Psoas muscle (tissue), 8 donors: ENCODE measurements around the gene HSPG2. TPM values are rescaled to one million over a fixed set of nuclear protein-coding genes. Genes with fewer than 3 reads are reported as not detected.

ENCODE experiments used
- ATAC-seq, 4 donors: fragments of 200-7000 bp; cut with Tn5 transposase; one replicate each; pipeline ENCODE4 v1.9.1; 2020; ENCODE audit warnings: moderate library complexity in 3 of 4, mild to moderate bottlenecking in 2 of 4
- DNase-seq, 2 donors: peaks; one replicate each; pipeline ENCODE4 v3.0.0-alpha.2; 2020
- H3K27ac ChIP-seq: fragments of 200-600 bp; one replicate; pipeline ENCODE4 v1.8.0; 2022
- H3K27me3 ChIP-seq, 3 donors: fragments of 200-600 bp in 1 of 3; one replicate each; pipeline versions ENCODE4 v1.6.1 to v1.8.0; 2013 to 2022; ENCODE audit warnings: low read length in 2 of 3, mild to moderate bottlenecking in 2 of 3, moderate library complexity in 1 of 3; ENCODE audit not compliant: insufficient read depth in 3 of 3
- H3K36me3 ChIP-seq, 2 donors: fragments of 200-600 bp in 1 of 2; one replicate each; pipeline versions ENCODE4 v1.6.1 to v1.8.0; 2013 to 2022; ENCODE audit warnings: low read depth in 1 of 2, mild to moderate bottlenecking in 1 of 2, moderate library complexity in 1 of 2; ENCODE audit not compliant: insufficient read depth in 1 of 2
- H3K4me1 ChIP-seq: fragments of 200-600 bp; one replicate; pipeline ENCODE4 v1.8.0; 2022
- H3K4me3 ChIP-seq: fragments of 200-600 bp; one replicate; pipeline ENCODE4 v1.8.0; 2022; ENCODE audit warnings: mild to moderate bottlenecking
- H3K9me3 ChIP-seq: fragments of 200-600 bp; one replicate; pipeline ENCODE4 v1.8.0; 2022
- CTCF ChIP-seq: fragments of 200-600 bp; IDR thresholded peaks from one replicate; pipeline ENCODE4 v1.8.0; 2022; ENCODE audit warnings: antibody characterized with exemption
- WGBS, 3 donors: extraction: QIAGEN DNeasy Blood & Tissue Kit; methylation state at CpG; one replicate each; pipeline versions ENCODE4 v1.1.6 to v1.1.7; 2013; 5-methylcytosine and 5-hydroxymethylcytosine counted together
- intact Hi-C, 2 donors: fragments of 100-400 bp; cut with DNase I; formaldehyde crosslinking; loops; one replicate each; pipeline versions ENCODE4 v1.11.0 to v1.14.2; 2022
- polyA plus RNA-seq, 3 donors: library from polyadenylated mRNA; stranded (reverse); fragments of 200-250 nt; gene quantifications; one replicate each; pipeline ENCODE4 v1.2.3, GENCODE V29; 2013
- total RNA-seq, 4 donors: library from RNA; stranded (reverse); fragmentation: NEBNext Ultra II Directional in 2 of 4; extraction: Animal tissue kit (Norgen Biotek cat#: 25700) in 2 of 4; gene quantifications; one replicate each; pipeline versions ENCODE4 v1.2.1 to v1.2.4, GENCODE V29; 2021 to 2023
- donor health status: healthy with polysubstance abuse.
- donor health status: DM: no; HTN: no; CAD: no; lungs with moderate emphysema.
- donor health status: Bipolar disorder and iron deficiency.
- donor health status: healthy.
- donor health status: DM: yes; HTN: yes; CAD: no.
- donor health status: DM: no; HTN: no; CAD: no.
- donor health status: DM: no; HTN: no; CAD: no.
- donor health status: DM: yes; HTN: yes; CAD: no.

HSPG2 gene
- total and polyA plus RNA-seq, 7 donors = 24.5 to 168 (median 102) TPM

- TF ChIP-seq CTCF = no peak
These were observed 82.4 kb downstream of the HSPG2 start for GRCh38 chr1:21854751-21855131.

GRCh38 chr1:21854090-21854750 lies 82.9 kb downstream of the HSPG2 start:
- WGBS, 3 donors = 92 to 93% (median 93%) methylated on average over 20 to 21 of the region's 21 CpGs
- Histone ChIP-seq H3K9me3 (no peaks in the 10 kb centered on the region), H3K36me3 (peaks cover 0 to 100% of the 10 kb centered on the region in 2 donors), H3K4me1 (no peaks in the 10 kb centered on the region), H3K4me3 (no peak overlapping the region), H3K27me3 (no peaks in the 10 kb centered on the region), H3K27ac (no peak overlapping the region)
- TF ChIP-seq CTCF = no peak
- DNase-seq (no peak), ATAC-seq (no peak)
- intact Hi-C loops = no loop called here

More at GRCh38 chr1:21854751-21855131, 82.4 kb downstream of the HSPG2 start:
- Histone ChIP-seq H3K4me1 (no peaks in the 10 kb centered on the region), H3K36me3 (peaks cover 0 to 100% of the 10 kb centered on the region in 2 donors), H3K27me3 (no peaks in the 10 kb centered on the region), H3K27ac (no peak overlapping the region), H3K9me3 (no peaks in the 10 kb centered on the region), H3K4me3 (no peak overlapping the region)
- WGBS, 3 donors = 90 to 94% (median 91%) methylated on average over 13 of the region's 13 CpGs
- DNase-seq (no peak), ATAC-seq (no peak)
- intact Hi-C loops = no loop called here

GRCh38 chr1:21853131-21853427 lies 84.0 kb downstream of the HSPG2 start:
- DNase-seq = no peak
- Histone ChIP-seq H3K27ac (no peak overlapping the region), H3K36me3 (peaks cover 0 to 100% of the 10 kb centered on the region in 2 donors), H3K27me3 (no peaks in the 10 kb centered on the region), H3K4me1 (no peaks in the 10 kb centered on the region), H3K4me3 (no peak overlapping the region), H3K9me3 (no peaks in the 10 kb centered on the region)
- TF ChIP-seq CTCF = no peak
- ATAC-seq = no peak
- 82 to 87% (median 84%) methylated on average over 7 of the region's 7 CpGs for WGBS, 3 donors
- intact Hi-C loops = no loop called here

- no peaks in the 10 kb centered on the region for H3K27me3 ChIP-seq
- peaks cover 0 to 100% of the 10 kb centered on the region in 2 donors for H3K36me3 ChIP-seq
- no peaks in the 10 kb centered on the region for H3K9me3 ChIP-seq
- no peak for ATAC-seq
- H3K4me1 ChIP-seq = no peaks in the 10 kb centered on the region
- WGBS, 3 donors = 90 to 93% (median 92%) methylated on average over 27 to 29 of the region's 29 CpGs
- TF ChIP-seq CTCF = no peak
- H3K27ac ChIP-seq = no peak overlapping the region
- no peak overlapping the region for H3K4me3 ChIP-seq
- intact Hi-C loops = no loop called here
- DNase-seq = no peak
These were observed 84.6 kb downstream of the HSPG2 start for GRCh38 chr1:21852282-21853130.
